Measurements from ENCODE around the gene DNAJC16. TPM values are rescaled to one million over a fixed set of nuclear protein-coding genes. Genes with fewer than 3 reads are reported as not detected.
A peak's percentile ranks its signal among the peaks of the same experiment; 100 is the strongest.

DNAJC16 gene
- total and polyA plus RNA-seq, 9 of the 15 experiments (the other 6 are each of a cell fraction or from before 2014, with no cell fraction given) = 6.9 to 16.8 (median 12.8) TPM

DNA sequence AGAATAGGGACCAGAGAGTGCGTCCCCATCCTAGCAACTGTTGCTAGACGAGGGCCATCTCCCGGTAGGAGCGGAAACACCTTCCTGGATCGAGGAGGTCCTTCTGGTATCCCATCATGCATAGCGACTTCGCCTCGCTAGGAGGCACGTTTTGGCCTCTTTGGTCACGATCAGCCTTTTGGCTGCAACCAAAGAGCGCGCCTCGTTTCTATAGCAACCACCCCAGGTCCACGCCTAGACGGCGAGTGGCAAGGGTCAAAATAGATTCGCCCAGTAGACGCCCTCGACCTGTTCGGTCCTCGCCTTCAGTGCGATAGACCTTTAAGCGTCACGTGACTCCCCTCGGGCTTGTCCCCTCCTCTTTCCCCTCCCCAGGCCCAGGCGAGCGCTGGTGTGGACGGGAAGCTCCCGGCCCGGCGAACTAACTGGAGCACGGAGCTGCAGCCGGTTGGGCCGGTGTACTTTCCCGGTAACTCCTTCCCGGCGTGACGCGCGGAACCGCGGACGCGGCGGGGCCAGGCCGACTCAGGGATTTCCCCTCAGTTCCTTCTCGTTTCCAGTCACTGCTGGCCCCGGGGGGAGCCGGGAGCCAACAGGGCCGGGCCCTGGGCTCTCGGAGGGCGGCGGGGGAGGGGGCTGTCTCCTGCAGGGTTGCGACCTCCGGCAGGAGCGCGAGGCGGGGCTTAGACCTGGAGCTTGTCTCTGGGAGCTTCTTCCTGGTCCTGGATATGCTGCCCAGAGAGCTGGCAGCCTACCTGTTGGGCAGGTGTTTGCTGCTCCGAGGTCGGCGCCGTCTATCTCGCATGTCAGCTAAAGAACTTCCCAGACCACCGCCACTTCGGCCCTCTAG is at the start of gene DNAJC16 (continued):
- TF ChIP-seq, protein P1, sequence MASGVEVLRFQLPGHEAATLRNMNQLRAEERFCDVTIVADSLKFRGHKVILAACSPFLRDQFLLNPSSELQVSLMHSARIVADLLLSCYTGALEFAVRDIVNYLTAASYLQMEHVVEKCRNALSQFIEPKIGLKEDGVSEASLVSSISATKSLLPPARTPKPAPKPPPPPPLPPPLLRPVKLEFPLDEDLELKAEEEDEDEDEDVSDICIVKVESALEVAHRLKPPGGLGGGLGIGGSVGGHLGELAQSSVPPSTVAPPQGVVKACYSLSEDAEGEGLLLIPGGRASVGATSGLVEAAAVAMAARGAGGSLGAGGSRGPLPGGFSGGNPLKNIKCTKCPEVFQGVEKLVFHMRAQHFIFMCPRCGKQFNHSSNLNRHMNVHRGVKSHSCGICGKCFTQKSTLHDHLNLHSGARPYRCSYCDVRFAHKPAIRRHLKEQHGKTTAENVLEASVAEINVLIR (CRISPR knock-in tag; IDR thresholded peaks at IDR 0.05) = 0 out of 2 replicates have a peak, but pooled peaks have one; percentile 20
- peak; percentile 31 to 63 (median 57); a peak in 4 of 6 replicates for TF ChIP-seq CTCF (IDR thresholded peaks at IDR 0.05 in 2 of 3, conservative IDR thresholded peaks at IDR 0.05 in 1 of 3; ENCODE audit: insufficient read depth in 2 of 3, low read depth in 1 of 3, low read length in 3 of 3)
- TF ChIP-seq MCM3 (IDR thresholded peaks at IDR 0.05) = no peak
- peak; percentile 85 for TF ChIP-seq TARDBP (IDR thresholded peaks at IDR 0.05)
- no peak for TF ChIP-seq CC2D1A (IDR thresholded peaks at IDR 0.05)
- TF ChIP-seq RHOXF2B (CRISPR knock-in tag; conservative IDR thresholded peaks at IDR 0.05) = no peak
- TF ChIP-seq TEAD4 (IDR thresholded peaks at IDR 0.05; ENCODE audit: low read length) = peak; percentile 47; the same call in 1 of the 2 replicates
- no peak for TF ChIP-seq TEAD4 (CRISPR knock-in tag; IDR thresholded peaks at IDR 0.05; ENCODE audit: borderline replicate concordance)
- TF ChIP-seq MEIS2 (IDR thresholded peaks at IDR 0.05; ENCODE audit: partially characterized antibody) = peak; percentile 12
- TF ChIP-seq, protein P2, sequence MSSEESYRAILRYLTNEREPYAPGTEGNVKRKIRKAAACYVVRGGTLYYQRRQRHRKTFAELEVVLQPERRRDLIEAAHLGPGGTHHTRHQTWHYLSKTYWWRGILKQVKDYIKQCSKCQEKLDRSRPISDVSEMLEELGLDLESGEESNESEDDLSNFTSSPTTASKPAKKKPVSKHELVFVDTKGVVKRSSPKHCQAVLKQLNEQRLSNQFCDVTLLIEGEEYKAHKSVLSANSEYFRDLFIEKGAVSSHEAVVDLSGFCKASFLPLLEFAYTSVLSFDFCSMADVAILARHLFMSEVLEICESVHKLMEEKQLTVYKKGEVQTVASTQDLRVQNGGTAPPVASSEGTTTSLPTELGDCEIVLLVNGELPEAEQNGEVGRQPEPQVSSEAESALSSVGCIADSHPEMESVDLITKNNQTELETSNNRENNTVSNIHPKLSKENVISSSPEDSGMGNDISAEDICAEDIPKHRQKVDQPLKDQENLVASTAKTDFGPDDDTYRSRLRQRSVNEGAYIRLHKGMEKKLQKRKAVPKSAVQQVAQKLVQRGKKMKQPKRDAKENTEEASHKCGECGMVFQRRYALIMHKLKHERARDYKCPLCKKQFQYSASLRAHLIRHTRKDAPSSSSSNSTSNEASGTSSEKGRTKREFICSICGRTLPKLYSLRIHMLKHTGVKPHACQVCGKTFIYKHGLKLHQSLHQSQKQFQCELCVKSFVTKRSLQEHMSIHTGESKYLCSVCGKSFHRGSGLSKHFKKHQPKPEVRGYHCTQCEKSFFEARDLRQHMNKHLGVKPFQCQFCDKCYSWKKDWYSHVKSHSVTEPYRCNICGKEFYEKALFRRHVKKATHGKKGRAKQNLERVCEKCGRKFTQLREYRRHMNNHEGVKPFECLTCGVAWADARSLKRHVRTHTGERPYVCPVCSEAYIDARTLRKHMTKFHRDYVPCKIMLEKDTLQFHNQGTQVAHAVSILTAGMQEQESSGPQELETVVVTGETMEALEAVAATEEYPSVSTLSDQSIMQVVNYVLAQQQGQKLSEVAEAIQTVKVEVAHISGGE (CRISPR knock-in tag; IDR thresholded peaks at IDR 0.05) = peak in 2 of 3 experiments; percentile 89 to 98; a peak in 4 of 6 replicates
- no peak for TF ChIP-seq FUS (optimal IDR thresholded peaks at IDR 0.05; ENCODE audit: low read depth, low read length)
- peak; percentile 85 for TF ChIP-seq HMGN3 (IDR thresholded peaks at IDR 0.05; ENCODE audit: borderline replicate concordance, extremely low read depth, insufficient read length, low read depth, low read length)
- peak; percentile 99 for TF ChIP-seq ZFX (CRISPR knock-in tag; IDR thresholded peaks at IDR 0.05)
- peak; percentile 97 for TF ChIP-seq MITF (IDR thresholded peaks at IDR 0.05)
- no peak for TF ChIP-seq PRPF4 (IDR thresholded peaks at IDR 0.05; ENCODE audit: insufficient read depth, low read depth, low read length, poor library complexity, severe bottlenecking)
- peak; percentile 78 for TF ChIP-seq ESRRA (IDR thresholded peaks at IDR 0.05; ENCODE audit: borderline replicate concordance, low read depth)
- no peak for TF ChIP-seq RBM17 (IDR thresholded peaks at IDR 0.05; ENCODE audit: borderline replicate concordance, low read depth, low read length)
- TF ChIP-seq HLTF (IDR thresholded peaks at IDR 0.05) = 0 out of 2 replicates have a peak, but pooled peaks have one; percentile 17
- TF ChIP-seq TCF7L2 (IDR thresholded peaks at IDR 0.05; ENCODE audit: low read depth, low read length) = no peak

All from K562 (cell line).